Left forelimb (tissue), 1 donor: ENCODE data around the gene APH1B.

Experiments used
- DNase-seq: peaks from one replicate; pipeline ENCODE4 v3.0.0-alpha.2; 2018; ENCODE audit warnings: low spot score

Gene APH1B

GRCh38 chr15:63354821-63355650, 77.6 kb downstream of the APH1B start:
- DNase-seq, result no peak

- DNase-seq, result no peak
These were observed 79.7 kb downstream of the APH1B start for GRCh38 chr15:63357061-63357460.

GRCh38 chr15:63357731-63358130, 80.3 kb downstream of the APH1B start:
- DNase-seq, result no peak

- DNase-seq, result no peak
These were observed 81.0 kb downstream of the APH1B start for GRCh38 chr15:63358241-63359029.
